Measurements from ENCODE around the gene CNOT2.

The CNOT2 gene

GRCh38 chr12:70251661-70252060 is 8.4 kb downstream of the CNOT2 start:
- no peak for DNase-seq

- DNase-seq: no peak
These were observed 9.6 kb downstream of the CNOT2 start for GRCh38 chr12:70252832-70253231.

GRCh38 chr12:70254225-70254624 is 11.0 kb downstream of the CNOT2 start:
- DNase-seq: no peak

- DNase-seq: no peak
These were observed 11.6 kb downstream of the CNOT2 start for GRCh38 chr12:70254846-70255245.

- no peak for DNase-seq
These were observed 12.1 kb downstream of the CNOT2 start for GRCh38 chr12:70255311-70255710.

GRCh38 chr12:70258605-70259403 is 15.6 kb downstream of the CNOT2 start:
- DNase-seq: no peak

GRCh38 chr12:70260646-70261045 is 17.4 kb downstream of the CNOT2 start:
- no peak for DNase-seq

- no peak for DNase-seq
These were observed 21.0 kb downstream of the CNOT2 start for GRCh38 chr12:70264067-70264867.

GRCh38 chr12:70265132-70265531 is 21.9 kb downstream of the CNOT2 start:
- DNase-seq: no peak

GRCh38 chr12:70267550-70267949 is 24.3 kb downstream of the CNOT2 start:
- no peak for DNase-seq

- no peak for DNase-seq
These were observed 25.7 kb downstream of the CNOT2 start for GRCh38 chr12:70268972-70269371.

GRCh38 chr12:70270108-70270507 is 26.9 kb downstream of the CNOT2 start:
- DNase-seq: no peak

GRCh38 chr12:70271025-70271424 is 27.8 kb downstream of the CNOT2 start:
- no peak for DNase-seq

- no peak for DNase-seq
These were observed 29.3 kb downstream of the CNOT2 start for GRCh38 chr12:70272510-70272909.

GRCh38 chr12:70275045-70275444 is 31.8 kb downstream of the CNOT2 start:
- DNase-seq: no peak

GRCh38 chr12:70277973-70278372 is 34.7 kb downstream of the CNOT2 start:
- no peak for DNase-seq

GRCh38 chr12:70278945-70279344 is 35.7 kb downstream of the CNOT2 start:
- DNase-seq: no peak

GRCh38 chr12:70283232-70283631 is 40.0 kb downstream of the CNOT2 start:
- DNase-seq: no peak

GRCh38 chr12:70288817-70289216 is 45.6 kb downstream of the CNOT2 start:
- no peak for DNase-seq

- no peak for DNase-seq
These were observed 46.9 kb downstream of the CNOT2 start for GRCh38 chr12:70290116-70290515.

- DNase-seq: no peak
These were observed 49.0 kb downstream of the CNOT2 start for GRCh38 chr12:70292017-70292776.

All from amygdala (tissue), 56 donors.